ENCODE measurements around the gene NOA1. TPM values are rescaled to one million over a fixed set of nuclear protein-coding genes. Genes with fewer than 3 reads are reported as not detected.
"Not testable (repeated sequence)": the region's sequence is repeated elsewhere in the genome, so short reads cannot be mapped to it uniquely, and the experiment has no call there.

The NOA1 gene
- total RNA-seq, 1 donor from 2014 or later: 17.4 TPM

DNA sequence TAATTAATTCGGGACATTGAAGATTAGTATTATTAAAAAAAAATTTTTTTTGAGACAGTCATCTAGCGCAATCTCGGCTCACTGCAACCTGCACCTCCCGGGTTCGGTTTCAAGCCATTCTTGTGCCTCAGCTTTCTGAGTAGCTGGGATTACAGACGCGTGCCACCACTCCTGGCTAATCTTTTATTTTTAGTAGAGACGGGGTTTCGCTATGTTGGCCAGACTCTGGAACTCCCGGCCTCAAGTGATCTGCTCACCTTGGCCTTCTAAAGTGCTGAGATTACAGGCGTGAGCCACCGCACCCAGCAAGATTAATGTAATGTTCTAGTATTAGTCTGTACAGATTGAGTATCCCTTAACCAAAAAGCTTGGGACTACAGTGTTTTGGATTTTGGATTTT, 37.0 kb downstream of the NOA1 start:
- no peak for DNase-seq (ENCODE audit: low spot score, unreplicated experiment)
- H3K4me1 Mint-ChIP-seq (ENCODE audit: low read depth): no peaks in the 10 kb centered on the region

GRCh38 chr4:56939826-56940225, 37.6 kb downstream of the NOA1 start:
- peaks cover 12% of the 10 kb centered on the region for H3K36me3 Mint-ChIP-seq (ENCODE audit: insufficient read depth)
- not testable (repeated sequence) for DNase-seq (ENCODE audit: low spot score, unreplicated experiment); H3K4me1 Mint-ChIP-seq (ENCODE audit: low read depth); H3K27ac Mint-ChIP-seq; H3K9me3 Mint-ChIP-seq (ENCODE audit: low read depth); H3K4me3 Mint-ChIP-seq (ENCODE audit: low read depth); H3K27me3 Mint-ChIP-seq

More for the DNA sequence above, 37.0 kb downstream of the NOA1 start:
- TF ChIP-seq, protein P1, sequence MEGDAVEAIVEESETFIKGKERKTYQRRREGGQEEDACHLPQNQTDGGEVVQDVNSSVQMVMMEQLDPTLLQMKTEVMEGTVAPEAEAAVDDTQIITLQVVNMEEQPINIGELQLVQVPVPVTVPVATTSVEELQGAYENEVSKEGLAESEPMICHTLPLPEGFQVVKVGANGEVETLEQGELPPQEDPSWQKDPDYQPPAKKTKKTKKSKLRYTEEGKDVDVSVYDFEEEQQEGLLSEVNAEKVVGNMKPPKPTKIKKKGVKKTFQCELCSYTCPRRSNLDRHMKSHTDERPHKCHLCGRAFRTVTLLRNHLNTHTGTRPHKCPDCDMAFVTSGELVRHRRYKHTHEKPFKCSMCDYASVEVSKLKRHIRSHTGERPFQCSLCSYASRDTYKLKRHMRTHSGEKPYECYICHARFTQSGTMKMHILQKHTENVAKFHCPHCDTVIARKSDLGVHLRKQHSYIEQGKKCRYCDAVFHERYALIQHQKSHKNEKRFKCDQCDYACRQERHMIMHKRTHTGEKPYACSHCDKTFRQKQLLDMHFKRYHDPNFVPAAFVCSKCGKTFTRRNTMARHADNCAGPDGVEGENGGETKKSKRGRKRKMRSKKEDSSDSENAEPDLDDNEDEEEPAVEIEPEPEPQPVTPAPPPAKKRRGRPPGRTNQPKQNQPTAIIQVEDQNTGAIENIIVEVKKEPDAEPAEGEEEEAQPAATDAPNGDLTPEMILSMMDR (IDR thresholded peaks at IDR 0.05; ENCODE audit: unreplicated experiment): no peak
- no peaks in the 10 kb centered on the region for H3K9me3 Mint-ChIP-seq (ENCODE audit: low read depth)
- no peaks in the 10 kb centered on the region for H3K27me3 Mint-ChIP-seq
- no peak overlapping the region for H3K4me3 Mint-ChIP-seq (ENCODE audit: low read depth)
- peaks cover 12% of the 10 kb centered on the region for H3K36me3 Mint-ChIP-seq (ENCODE audit: insufficient read depth)
- H3K27ac Mint-ChIP-seq: no peak overlapping the region

DNA sequence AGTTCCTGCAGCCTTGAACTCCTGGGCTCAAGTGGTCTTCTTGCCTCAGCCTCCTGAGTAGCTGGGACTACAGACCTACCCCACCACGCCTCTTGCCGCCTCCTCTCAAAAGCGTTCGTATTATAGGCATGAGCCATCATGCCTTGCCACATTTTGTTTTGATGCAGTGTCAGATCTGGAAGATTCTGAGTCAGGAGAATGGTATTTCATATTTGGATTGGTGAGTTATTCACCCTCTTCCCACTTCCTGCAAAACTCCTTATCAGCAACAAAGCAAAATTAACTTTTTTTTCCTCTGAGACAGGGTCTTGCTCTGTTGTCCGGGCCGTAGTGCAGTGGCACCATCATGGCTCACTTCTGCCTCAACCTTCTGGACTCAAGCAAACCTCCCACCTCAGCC, 40.1 kb downstream of the NOA1 start:
- peaks cover 15% of the 10 kb centered on the region for H3K36me3 Mint-ChIP-seq (ENCODE audit: insufficient read depth)
- H3K27ac Mint-ChIP-seq: no peak overlapping the region
- DNase-seq (ENCODE audit: low spot score, unreplicated experiment): no peak
- H3K9me3 Mint-ChIP-seq (ENCODE audit: low read depth): no peaks in the 10 kb centered on the region
- no peaks in the 10 kb centered on the region for H3K27me3 Mint-ChIP-seq
- TF ChIP-seq, protein P1 (IDR thresholded peaks at IDR 0.05; ENCODE audit: unreplicated experiment): no peak
- peaks cover 3% of the 10 kb centered on the region for H3K4me1 Mint-ChIP-seq (ENCODE audit: low read depth)
- no peak overlapping the region for H3K4me3 Mint-ChIP-seq (ENCODE audit: low read depth)

DNA sequence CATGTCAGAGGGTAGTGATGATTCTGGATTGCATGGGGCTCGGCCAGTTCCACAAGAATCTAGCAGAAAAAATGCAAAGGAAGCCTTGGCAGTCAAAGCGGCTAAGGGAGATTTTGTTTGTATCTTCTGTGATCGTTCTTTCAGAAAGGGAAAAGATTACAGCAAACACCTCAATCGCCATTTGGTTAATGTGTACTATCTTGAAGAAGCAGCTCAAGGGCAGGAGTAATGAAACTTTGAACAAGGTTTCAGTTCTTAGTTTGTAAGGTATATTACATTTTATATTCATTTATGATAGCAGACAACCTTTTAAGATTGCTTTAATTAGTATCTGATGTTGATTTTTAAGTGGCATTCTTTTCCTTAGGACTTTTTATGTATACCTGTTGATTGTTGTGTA, 45.5 kb downstream of the NOA1 start:
- H3K9me3 Mint-ChIP-seq (ENCODE audit: low read depth): no peaks in the 10 kb centered on the region
- no peaks in the 10 kb centered on the region for H3K27me3 Mint-ChIP-seq
- H3K4me1 Mint-ChIP-seq (ENCODE audit: low read depth): peaks cover 8% of the 10 kb centered on the region
- no peak overlapping the region for H3K27ac Mint-ChIP-seq
- DNase-seq (ENCODE audit: low spot score, unreplicated experiment): no peak
- no peak overlapping the region for H3K4me3 Mint-ChIP-seq (ENCODE audit: low read depth)
- TF ChIP-seq, protein P1 (IDR thresholded peaks at IDR 0.05; ENCODE audit: unreplicated experiment): no peak
- peaks cover 32% of the 10 kb centered on the region for H3K36me3 Mint-ChIP-seq (ENCODE audit: insufficient read depth)

DNA sequence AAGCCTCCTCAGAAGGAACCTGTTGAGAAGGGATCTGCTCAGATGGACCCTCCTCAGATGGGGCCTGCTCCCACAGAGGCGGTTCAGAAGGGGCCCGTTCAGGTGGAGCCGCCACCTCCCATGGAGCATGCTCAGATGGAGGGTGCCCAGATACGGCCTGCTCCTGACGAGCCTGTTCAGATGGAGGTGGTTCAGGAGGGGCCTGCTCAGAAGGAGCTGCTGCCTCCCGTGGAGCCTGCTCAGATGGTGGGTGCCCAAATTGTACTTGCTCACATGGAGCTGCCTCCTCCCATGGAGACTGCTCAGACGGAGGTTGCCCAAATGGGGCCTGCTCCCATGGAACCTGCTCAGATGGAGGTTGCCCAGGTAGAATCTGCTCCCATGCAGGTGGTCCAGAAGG, 46.8 kb downstream of the NOA1 start:
- no peaks in the 10 kb centered on the region for H3K9me3 Mint-ChIP-seq (ENCODE audit: low read depth)
- H3K27me3 Mint-ChIP-seq: no peaks in the 10 kb centered on the region
- no peak overlapping the region for H3K27ac Mint-ChIP-seq
- peaks cover 35% of the 10 kb centered on the region for H3K36me3 Mint-ChIP-seq (ENCODE audit: insufficient read depth)
- peaks cover 8% of the 10 kb centered on the region for H3K4me1 Mint-ChIP-seq (ENCODE audit: low read depth)
- no peak for DNase-seq (ENCODE audit: low spot score, unreplicated experiment)
- no peak overlapping the region for H3K4me3 Mint-ChIP-seq (ENCODE audit: low read depth)
- TF ChIP-seq, protein P1 (IDR thresholded peaks at IDR 0.05; ENCODE audit: unreplicated experiment): no peak

- Mint-ChIP-seq H3K4me1 (ENCODE audit: low read depth) (peaks cover 5% of the 10 kb centered on the region), H3K27ac (no peak overlapping the region), H3K36me3 (ENCODE audit: insufficient read depth) (peaks cover 49% of the 10 kb centered on the region), H3K27me3 (no peaks in the 10 kb centered on the region), H3K4me3 (ENCODE audit: low read depth) (no peak overlapping the region), H3K9me3 (ENCODE audit: low read depth) (no peaks in the 10 kb centered on the region)
- TF ChIP-seq, protein P1 (IDR thresholded peaks at IDR 0.05; ENCODE audit: unreplicated experiment): no peak
- no peak for DNase-seq (ENCODE audit: low spot score, unreplicated experiment)
Measured at GRCh38 chr4:56927196-56927595, 50.2 kb downstream of the NOA1 start.

DNA sequence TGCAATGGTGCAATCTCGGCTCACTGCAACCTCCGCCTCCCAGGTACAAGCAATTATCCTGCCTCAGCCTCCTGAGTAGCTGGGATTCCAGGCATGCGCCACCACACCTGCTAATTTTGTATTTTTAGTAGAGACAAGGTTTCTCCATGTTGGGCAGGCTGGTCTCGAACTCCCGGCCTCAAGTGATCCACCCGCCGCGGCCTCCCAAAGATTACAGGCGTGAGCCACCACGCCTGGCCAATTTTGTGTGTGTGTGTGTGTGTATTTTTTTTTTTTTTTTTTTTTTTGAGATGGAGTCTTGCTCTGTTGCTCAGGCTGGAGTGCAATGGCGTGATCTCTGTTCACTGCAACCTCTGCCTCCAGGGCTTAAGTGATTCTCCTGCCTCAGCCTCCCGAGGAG, 62.4 kb downstream of the NOA1 start:
- H3K9me3 Mint-ChIP-seq (ENCODE audit: low read depth); H3K27me3 Mint-ChIP-seq; H3K4me3 Mint-ChIP-seq (ENCODE audit: low read depth); DNase-seq (ENCODE audit: low spot score, unreplicated experiment); H3K27ac Mint-ChIP-seq: not testable (repeated sequence)
- H3K4me1 Mint-ChIP-seq (ENCODE audit: low read depth): peaks cover 25% of the 10 kb centered on the region
- H3K36me3 Mint-ChIP-seq (ENCODE audit: insufficient read depth): peaks cover 18% of the 10 kb centered on the region

Data from progenitor cell of endocrine pancreas (in vitro differentiated cells).